ENCODE measurements around the gene CXorf51B.
"Not testable (repeated sequence)": the region's sequence is repeated elsewhere in the genome, so short reads cannot be mapped to it uniquely, and the experiment has no call there.

The CXorf51B gene

GRCh38 chrX:146809471-146809870 is at the start of gene CXorf51B:
TSS of gene CXorf51B (plus strand) at chrX:146809771. CDS start at chrX:146809792, 21 bp downstream.
- not testable (repeated sequence) for DNase-seq (ENCODE audit: low spot score)

DNA sequence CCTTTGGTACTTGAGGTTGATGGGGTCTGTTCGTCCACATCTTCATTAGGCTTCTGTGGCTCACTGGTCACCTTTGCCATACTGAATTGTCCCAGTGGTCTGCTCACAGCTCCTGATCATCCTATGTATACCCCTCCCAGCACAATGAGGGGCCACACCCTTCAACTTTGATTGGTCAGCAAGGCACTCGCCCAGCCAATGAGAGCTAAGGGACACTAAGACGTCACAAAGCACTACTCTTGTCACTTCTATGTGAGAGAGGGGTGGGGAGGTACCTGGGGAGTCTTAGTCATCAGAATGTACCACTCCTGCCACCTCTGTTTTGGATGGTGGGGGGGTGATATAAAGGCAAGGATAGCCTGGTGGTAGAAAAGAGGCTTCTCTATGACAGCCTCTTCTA is 5.1 kb downstream of the CXorf51B start, which contains the start of gene CXorf51A:
Gene CXorf51A (minus strand): TSS at position 101 of the 400 bp plus-strand sequence. CDS start 21 bp downstream, at position 80.
- not testable (repeated sequence) for DNase-seq (ENCODE audit: low spot score)

DNA sequence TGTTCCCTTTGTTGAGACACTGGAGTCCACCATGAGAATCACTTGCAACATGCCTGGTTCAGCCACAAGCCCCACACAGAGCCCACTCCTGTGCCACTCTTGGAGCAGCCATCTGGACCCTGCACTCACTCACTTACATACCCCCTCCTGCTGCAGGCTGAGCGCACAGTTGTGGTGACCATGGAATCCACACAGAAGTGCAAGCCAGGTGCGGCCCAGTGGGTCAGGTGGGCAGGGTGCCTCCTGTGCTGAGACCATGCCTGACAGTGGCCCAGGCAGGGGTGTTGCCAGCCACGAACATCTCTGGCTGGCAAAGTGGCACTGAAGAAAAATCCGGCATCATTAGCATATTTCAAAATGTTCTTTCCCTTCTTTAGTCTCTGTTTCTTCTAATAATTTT is 22.4 kb downstream of the CXorf51B start:
- no peak for DNase-seq (ENCODE audit: low spot score)

DNA sequence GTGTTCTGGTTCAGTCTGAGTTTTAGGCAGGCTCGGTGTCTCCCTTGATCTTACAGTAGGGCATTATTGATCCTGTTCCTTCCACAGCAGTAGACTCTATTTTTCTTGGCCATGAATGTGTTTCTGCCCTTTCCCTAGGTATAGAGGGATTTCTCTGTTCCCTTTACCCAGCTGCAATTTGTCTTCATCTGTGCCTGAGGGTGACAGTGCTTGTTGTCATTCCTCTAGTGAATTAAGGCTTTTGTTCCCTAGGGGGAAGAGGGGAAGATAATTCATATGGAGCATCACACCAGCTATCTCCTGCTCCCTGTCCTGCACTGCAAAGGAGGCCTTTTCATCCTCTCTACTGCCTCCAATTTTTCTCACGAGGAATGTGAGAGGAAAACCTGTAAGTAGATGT is 44.7 kb downstream of the CXorf51B start:
- DNase-seq (ENCODE audit: low spot score) = no peak

All from AG20443 (cell line).